ENCODE results near the gene OR6B2.

OR6B2 gene

DNA sequence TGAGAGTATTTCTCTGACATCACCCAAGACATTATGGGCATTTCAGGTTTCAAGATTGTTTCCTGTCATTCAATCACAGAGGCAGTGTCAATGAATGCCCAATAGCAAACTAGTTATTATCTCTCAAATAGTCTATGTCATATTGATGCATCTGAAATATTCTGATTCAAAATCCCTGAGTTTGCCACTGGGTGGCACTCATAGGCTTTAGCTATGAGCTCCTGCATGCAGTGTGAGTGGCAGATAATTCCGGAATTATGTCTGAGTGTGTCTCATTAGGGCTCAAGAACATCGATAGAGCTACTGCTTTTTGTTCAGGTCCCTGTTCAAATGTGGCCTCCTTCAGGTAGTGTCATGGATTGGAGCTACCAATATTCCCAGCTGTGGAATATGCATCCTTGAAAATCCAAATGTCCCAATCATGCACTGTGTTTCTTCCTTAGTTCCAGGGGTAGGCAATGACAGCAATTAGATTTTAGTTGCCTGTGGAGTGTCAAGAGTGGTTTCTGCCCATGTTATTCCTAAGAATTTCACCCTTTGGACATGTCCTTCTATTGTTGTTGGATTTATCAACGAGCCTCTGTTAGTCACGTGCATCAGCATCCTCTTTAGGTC lies 30.9 kb upstream of the OR6B2 start:
- no peaks in the 10 kb centered on the region for H3K4me1 ChIP-seq (ENCODE audit: low read depth, poor library complexity, severe bottlenecking)

GRCh38 chr2:240056678-240057077 lies 26.4 kb upstream of the OR6B2 start:
- no peak overlapping the region for H2AFZ ChIP-seq (ENCODE audit: low read depth)
- no peaks in the 10 kb centered on the region for H3K36me3 ChIP-seq (ENCODE audit: insufficient read depth)
- H3K79me2 ChIP-seq (ENCODE audit: insufficient read depth, low read depth) = no peaks in the 10 kb centered on the region
- H4K20me1 ChIP-seq (ENCODE audit: insufficient read depth) = no peaks in the 10 kb centered on the region
- TF ChIP-seq, protein P1, sequence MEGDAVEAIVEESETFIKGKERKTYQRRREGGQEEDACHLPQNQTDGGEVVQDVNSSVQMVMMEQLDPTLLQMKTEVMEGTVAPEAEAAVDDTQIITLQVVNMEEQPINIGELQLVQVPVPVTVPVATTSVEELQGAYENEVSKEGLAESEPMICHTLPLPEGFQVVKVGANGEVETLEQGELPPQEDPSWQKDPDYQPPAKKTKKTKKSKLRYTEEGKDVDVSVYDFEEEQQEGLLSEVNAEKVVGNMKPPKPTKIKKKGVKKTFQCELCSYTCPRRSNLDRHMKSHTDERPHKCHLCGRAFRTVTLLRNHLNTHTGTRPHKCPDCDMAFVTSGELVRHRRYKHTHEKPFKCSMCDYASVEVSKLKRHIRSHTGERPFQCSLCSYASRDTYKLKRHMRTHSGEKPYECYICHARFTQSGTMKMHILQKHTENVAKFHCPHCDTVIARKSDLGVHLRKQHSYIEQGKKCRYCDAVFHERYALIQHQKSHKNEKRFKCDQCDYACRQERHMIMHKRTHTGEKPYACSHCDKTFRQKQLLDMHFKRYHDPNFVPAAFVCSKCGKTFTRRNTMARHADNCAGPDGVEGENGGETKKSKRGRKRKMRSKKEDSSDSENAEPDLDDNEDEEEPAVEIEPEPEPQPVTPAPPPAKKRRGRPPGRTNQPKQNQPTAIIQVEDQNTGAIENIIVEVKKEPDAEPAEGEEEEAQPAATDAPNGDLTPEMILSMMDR (conservative IDR thresholded peaks at IDR 0.05; ENCODE audit: low read depth, low read length) = no peak
- H3K4me3 ChIP-seq (IDR thresholded peaks at IDR 0.05; ENCODE audit: insufficient read depth, low read depth, low read length) = no peak overlapping the region
- no peak overlapping the region for H3K4me2 ChIP-seq
- H3K27me3 ChIP-seq (ENCODE audit: insufficient read depth, low read depth) = peaks cover 12% of the 10 kb centered on the region
- H3K4me1 ChIP-seq (ENCODE audit: low read depth, poor library complexity, severe bottlenecking) = no peaks in the 10 kb centered on the region
- no peak overlapping the region for H3K9ac ChIP-seq
- no peak overlapping the region for H3K27ac ChIP-seq

More for the DNA sequence above, 30.9 kb upstream of the OR6B2 start:
- no peak overlapping the region for H3K4me3 ChIP-seq (IDR thresholded peaks at IDR 0.05; ENCODE audit: insufficient read depth, low read depth, low read length)
- no peak overlapping the region for H3K4me2 ChIP-seq
- no peak overlapping the region for H3K27ac ChIP-seq
- TF ChIP-seq, protein P1 (conservative IDR thresholded peaks at IDR 0.05; ENCODE audit: low read depth, low read length) = peak; percentile 66
- peaks cover 7% of the 10 kb centered on the region; the same call in 1 of the 2 replicates for H3K27me3 ChIP-seq (ENCODE audit: insufficient read depth, low read depth)
- no peak overlapping the region for H3K9ac ChIP-seq
- H2AFZ ChIP-seq (ENCODE audit: low read depth) = peak overlapping the region; percentile 23; the same call in 1 of the 2 replicates
- no peaks in the 10 kb centered on the region for H4K20me1 ChIP-seq (ENCODE audit: insufficient read depth)
- no peaks in the 10 kb centered on the region for H3K36me3 ChIP-seq (ENCODE audit: insufficient read depth)
- H3K79me2 ChIP-seq (ENCODE audit: insufficient read depth, low read depth) = no peaks in the 10 kb centered on the region

DNA sequence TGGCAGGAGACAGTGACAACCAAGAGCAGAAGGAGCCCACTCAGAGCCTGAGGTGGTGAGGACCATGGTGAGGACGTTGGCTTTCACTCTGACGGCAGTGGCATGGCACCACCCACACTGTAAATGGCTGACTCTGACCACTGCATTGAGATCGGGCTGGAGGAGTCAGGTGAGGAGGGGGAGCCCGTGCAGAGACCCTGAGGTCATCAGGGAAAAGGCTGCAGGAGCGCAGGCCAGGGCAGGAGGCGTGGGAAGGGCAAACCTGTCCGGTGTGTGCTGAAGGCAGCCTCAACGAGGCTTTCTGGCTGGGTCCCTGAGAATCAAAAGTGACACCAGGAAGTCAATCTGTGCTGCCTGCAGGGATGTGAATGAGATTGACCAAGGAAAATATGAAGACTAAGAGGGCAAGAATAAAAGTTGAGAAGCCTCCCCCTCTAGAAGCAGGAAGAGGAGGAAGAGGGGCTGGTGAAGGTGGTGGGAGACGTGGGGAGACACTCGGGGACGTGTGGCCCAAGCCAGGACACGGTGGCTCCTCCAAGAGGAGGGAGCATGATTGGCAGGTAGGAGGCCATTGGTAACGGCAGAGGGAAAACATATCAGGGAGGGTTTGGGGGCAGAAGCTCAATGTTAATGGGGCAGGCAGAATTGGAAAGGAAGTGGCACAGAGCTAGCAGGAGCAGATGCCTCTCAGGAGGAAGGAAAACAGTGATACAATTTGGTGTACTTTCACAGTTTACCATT lies 25.1 kb upstream of the OR6B2 start:
- Histone ChIP-seq H3K36me3 (ENCODE audit: insufficient read depth) (no peaks in the 10 kb centered on the region), H2AFZ (ENCODE audit: low read depth) (no peak overlapping the region), H3K79me2 (ENCODE audit: insufficient read depth, low read depth) (no peaks in the 10 kb centered on the region), H3K4me3 (IDR thresholded peaks at IDR 0.05; ENCODE audit: insufficient read depth, low read depth, low read length) (no peak overlapping the region), H3K9ac (no peak overlapping the region), H3K4me2 (no peak overlapping the region), H3K27me3 (ENCODE audit: insufficient read depth, low read depth) (peaks cover 12% of the 10 kb centered on the region), H3K4me1 (ENCODE audit: low read depth, poor library complexity, severe bottlenecking) (no peaks in the 10 kb centered on the region), H4K20me1 (ENCODE audit: insufficient read depth) (no peaks in the 10 kb centered on the region), H3K27ac (no peak overlapping the region)
- TF ChIP-seq, protein P1 (conservative IDR thresholded peaks at IDR 0.05; ENCODE audit: low read depth, low read length) = no peak

GRCh38 chr2:240053173-240054155 lies 23.2 kb upstream of the OR6B2 start, which contains the start of gene OR6B3:
OR6B3 (minus strand) TSS chr2:240053521.
- TF ChIP-seq, protein P1 (conservative IDR thresholded peaks at IDR 0.05; ENCODE audit: low read depth, low read length) = no peak
- no peak within 1 kb of the TSS for H3K9ac ChIP-seq
- H3K4me2 ChIP-seq = no peak within 1 kb of the TSS

More at GRCh38 chr2:240053173-240054155, 23.2 kb upstream of the OR6B2 start, which contains the start of gene OR6B3:
- H4K20me1 ChIP-seq (ENCODE audit: insufficient read depth) = no peaks in the 10 kb centered on the region
- H2AFZ ChIP-seq (ENCODE audit: low read depth) = no peak within 1 kb of the TSS
- no peaks in the 10 kb centered on the region for H3K4me1 ChIP-seq (ENCODE audit: low read depth, poor library complexity, severe bottlenecking)
- peaks cover 12% of the 10 kb centered on the region for H3K27me3 ChIP-seq (ENCODE audit: insufficient read depth, low read depth)
- H3K4me3 ChIP-seq (IDR thresholded peaks at IDR 0.05; ENCODE audit: insufficient read depth, low read depth, low read length) = no peak within 1 kb of the TSS
- no peaks in the 10 kb centered on the region for H3K36me3 ChIP-seq (ENCODE audit: insufficient read depth)
- no peaks in the 10 kb centered on the region for H3K79me2 ChIP-seq (ENCODE audit: insufficient read depth, low read depth)
- H3K27ac ChIP-seq = no peak within 1 kb of the TSS

Data from KMS-11 (cell line).